GM19239 (cell line): Measurements from ENCODE around the gene SLC24A4.
A peak's percentile ranks its signal among the peaks of the same experiment; 100 is the strongest.
"Not testable (repeated sequence)": the region's sequence is repeated elsewhere in the genome, so short reads cannot be mapped to it uniquely, and the experiment has no call there.

Experiments
- DNase-seq: peaks from one replicate; pipeline ENCODE4 v3.0.0; 2011; ENCODE audit warnings: low spot score; ENCODE audit not compliant: insufficient read length
- FAIRE-seq: peaks from 2 replicates; lab custom pipeline; 2011; peaks lifted over from hg19 to GRCh38; lab: Jason Lieb, UNC

SLC24A4 gene

DNA sequence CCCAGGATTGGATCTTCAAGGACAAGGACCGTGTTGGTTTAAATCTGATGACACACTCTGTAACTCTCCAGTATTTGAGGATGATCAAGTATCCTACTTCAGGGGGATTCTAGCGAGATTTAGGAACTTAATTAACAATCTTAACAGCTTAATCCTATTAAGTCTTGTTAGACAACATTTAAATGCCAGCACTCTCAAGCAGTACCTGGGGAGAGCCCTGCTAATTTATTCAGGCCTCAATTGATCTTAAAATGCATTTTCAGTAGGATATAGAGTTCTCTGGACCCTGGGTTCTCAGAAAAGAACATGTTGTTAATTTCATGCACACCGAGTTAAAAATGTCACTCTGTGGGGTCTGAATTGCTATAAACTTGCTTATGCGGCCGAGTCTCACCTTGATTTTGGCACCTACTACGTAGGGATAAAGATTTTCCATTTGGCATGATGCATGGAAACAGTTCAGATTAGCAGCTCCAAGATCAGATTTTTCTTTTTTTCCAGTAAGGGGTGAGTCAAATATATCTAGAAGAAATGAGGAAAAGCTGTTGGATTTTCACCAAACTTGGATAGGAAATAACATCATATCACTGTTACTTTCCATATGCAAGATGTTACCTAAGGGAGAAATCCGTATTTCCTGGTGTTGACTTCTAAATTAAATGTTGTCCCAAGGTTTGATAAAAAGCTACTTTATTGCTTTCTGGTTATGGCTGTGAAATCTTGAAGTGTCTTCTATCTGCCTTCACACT lies 76.1 kb downstream of the SLC24A4 start:
- FAIRE-seq = no peak
- DNase-seq = no peak

DNA sequence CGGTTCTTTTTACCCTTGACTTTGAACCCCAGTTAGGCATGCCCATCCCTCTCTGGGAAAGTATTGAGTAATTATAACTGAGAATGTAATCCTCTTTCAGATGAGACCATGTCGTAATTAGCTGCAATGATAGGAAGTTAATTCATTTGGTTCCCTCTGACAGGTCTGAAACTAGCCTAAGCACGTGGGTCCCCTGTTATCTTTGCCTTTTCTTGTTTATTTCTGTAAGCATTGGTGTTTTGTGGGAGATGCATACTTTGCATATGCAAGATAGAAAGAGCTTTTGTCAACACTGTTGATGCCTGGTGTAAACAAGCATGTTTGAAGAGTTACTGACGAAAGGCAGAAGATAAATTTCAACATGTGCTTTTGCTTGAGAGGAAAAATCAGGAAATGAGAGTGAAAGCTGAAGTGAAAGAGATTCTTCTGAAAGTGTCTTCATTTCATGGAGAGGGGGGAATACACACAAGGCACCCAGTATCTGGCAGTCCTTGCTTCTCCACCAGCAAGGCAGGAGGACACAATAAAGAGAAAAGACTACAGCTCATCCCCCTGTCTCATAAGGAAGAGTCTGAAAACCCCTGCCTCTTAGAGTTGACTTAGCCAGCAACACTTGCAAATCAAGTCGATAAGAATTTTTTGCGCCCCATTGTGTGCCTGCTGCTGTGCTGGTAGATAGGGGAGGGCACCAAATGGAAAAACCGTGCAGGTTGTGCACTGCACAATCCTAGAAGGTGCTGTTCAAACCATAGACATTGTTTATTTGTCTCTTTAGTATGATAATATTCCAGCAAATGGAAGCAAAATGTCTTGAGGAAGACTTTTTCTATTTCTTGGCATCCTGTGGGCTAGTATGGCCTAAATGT lies 77.8 kb downstream of the SLC24A4 start:
- FAIRE-seq (peak; percentile 94), DNase-seq (peak; percentile 25)

DNA sequence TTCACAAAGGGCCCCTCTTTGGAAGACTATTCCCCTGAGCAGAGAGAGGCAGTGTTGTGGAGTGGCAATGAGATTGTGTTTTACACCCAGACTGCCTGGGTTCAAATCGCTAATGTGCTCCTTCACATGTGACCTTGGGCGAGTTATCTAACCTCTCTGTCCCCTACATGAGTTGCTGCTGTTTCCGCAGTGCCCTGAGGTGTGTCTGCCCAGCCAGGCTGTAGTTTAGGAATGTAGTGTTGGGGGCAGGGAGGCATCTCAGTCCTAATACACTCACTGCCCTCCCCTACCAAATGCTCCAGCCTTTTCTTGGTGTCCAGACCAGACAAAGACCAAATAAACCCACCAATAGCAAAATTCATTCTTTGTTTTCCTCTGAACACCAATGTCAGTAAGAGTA lies 78.6 kb downstream of the SLC24A4 start:
- no peak for FAIRE-seq

DNA sequence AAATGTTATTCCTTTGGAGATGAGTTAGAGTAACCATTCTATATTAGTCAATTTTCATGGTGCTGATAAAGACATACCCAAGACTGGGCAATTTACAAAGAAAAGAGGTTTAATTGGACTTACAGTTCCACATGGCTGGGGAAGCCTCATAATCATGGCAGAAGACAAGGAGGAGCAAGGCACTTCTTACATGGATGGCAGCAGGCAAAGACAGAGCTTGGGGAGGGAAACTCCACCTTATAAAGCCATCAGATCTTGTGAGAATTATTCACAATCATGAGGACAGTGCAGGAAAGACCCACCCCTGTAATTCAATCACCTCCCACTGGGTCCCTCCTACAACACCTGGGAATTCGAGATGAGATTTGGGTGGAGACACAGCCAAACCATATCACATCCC lies 79.5 kb downstream of the SLC24A4 start:
- not testable (repeated sequence) for DNase-seq, FAIRE-seq

More for the DNA sequence above, 78.6 kb downstream of the SLC24A4 start:
- DNase-seq = no peak

DNA sequence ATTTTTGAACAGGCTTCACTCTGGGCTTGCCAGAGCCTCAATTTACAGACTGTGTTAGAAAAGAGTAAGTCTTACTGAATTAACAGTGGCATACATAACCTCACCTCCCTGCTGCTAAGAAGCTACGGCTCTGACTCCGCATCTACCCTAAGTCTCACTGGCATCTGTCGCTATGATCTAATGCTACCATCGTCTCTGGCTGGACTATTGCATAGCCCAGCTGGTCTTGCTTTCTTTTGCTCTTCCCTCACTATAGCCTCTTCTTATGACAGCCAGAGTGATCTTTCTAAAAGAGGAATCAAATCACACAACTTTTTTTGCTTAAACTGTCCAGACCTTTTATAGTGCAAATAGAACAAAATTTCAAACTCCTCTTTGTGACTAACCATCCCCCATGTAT lies 81.1 kb downstream of the SLC24A4 start:
- FAIRE-seq (no peak), DNase-seq (no peak)

DNA sequence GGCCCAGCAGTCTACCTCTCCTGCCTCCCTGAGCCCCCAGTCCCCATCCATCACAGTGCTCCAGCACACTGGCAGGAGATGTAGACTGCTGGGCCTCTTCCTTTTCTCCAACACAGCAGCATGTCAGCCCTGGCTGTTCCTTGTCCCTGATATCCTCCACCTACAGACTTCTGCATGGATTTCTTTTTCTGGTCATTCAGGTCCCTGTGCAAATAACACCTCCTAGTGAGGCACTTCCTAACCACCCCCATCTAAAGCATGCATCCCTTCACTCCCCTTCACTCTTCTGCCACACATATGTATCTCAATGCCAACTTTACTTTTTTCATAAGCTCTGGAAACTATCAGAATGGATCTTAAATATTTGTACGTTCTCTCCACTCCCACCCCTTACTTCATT lies 81.5 kb downstream of the SLC24A4 start:
- no peak for FAIRE-seq
- DNase-seq = no peak

DNA sequence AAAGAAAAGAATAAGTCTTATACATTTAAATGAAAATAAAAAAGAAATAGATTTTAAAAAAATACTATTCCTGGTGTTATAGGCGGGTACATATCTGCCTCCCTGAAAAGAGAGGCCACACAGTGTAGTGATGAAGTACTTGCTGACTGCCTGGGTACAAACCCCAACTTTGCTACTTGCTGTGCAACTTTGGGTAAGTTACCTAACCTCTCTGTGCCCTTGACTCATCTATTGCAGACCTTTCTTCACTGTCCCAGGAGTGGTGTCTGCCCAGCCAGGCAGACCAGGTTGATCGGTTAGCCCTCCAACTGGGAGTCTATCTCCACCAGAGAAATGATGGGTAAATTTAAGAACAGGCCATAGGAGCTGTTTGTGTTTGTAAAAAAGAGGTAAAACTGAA lies 82.0 kb downstream of the SLC24A4 start:
- DNase-seq = no peak
- no peak for FAIRE-seq

DNA sequence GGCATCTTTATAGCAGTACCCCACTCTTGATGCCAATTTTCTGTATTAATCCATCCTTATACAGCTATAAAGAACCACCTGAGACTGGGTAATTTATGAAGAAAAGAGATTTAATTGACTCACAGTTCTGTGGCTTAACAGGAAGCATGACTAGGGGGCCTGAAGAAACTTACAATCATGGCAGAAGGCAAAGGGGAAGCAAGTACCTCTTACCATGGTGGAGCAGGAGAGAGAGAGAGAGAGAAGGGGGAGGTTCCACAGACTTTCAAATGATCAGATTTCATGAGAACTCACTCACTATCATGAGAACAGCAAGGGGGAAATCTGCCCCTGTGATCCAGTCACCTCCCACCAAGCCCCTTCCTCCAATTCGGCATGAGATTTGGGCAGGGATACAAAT lies 84.4 kb downstream of the SLC24A4 start:
- DNase-seq (no peak), FAIRE-seq (no peak)

DNA sequence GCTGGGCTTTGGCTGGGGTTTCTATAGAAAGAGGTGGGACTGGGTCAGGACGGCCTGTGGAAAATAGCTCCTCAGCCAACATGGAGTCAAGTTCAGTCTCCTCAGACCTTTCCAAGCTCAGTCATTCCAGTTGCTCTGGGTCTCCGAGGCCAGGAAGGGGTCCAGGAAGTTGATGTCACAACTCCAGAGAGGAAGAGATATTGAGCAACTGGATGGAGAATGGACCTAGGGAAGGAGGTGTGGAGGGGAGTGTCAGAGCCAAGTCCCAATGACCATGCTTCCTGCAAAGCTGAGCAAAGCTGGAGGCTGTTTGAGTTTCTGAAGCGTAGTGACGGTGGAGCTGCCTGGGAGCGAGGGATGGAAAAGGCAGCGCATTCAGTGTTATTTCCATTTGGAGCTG lies 86.1 kb downstream of the SLC24A4 start:
- FAIRE-seq (no peak), DNase-seq (no peak)

DNA sequence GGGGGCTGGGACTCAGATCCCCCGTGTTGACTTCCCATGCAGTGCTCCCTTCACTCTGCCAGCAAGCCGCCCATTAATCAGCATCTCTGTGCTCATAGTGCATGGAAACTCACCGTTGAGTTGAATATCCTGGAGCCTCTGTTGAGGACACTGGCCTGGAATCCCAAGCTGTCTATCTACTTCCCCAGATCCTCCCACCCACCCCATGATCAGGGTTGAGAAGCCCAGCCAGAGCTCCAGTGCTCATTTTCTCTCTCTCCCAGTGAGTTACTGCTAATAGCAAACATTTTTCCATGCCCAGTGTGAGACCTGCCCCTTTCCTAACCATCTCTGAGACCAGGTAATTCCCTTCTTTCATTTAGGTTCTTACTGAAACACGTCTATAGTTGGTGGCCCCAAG lies 88.2 kb downstream of the SLC24A4 start:
- FAIRE-seq = no peak
- DNase-seq = no peak

DNA sequence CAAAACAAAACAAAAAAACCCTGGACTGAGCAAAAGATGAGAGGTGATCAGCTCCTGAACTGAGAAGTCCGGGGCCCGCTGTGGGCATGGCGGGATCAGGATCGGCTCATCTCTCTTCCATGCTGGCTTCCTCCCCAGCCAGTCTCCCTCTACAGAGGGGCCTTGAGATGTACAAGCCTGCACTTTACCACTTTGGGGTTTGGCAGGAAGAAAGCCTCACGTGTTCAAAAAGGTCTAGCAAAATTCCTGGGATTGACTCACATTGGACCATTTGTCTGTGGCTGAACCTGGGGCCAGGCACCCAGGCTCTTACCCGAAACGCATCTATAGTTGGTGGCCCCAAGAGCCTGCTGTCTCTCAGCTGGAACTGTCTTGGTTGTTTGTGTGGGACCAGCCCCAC lies 89.0 kb downstream of the SLC24A4 start:
- DNase-seq (no peak), FAIRE-seq (no peak)

DNA sequence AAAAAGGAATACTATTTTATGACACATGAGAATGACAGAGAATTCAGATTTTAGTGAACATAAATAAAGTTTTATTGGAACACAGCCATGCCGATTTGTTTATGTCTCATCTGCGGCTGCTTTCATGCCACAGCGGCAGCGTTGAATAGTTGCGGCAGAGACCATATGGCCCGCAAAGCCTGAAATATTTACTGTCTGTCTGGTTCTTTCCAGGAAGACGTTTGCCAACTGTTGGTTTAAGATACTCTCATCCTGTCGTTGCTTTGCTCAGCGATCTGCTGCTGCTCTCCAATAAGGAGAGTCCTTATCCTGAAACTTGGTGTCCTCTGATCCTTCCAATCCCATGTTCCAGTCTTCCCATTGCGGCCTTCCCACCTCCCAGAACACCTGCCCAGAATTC lies 89.9 kb downstream of the SLC24A4 start:
- FAIRE-seq (no peak), DNase-seq (no peak)

DNA sequence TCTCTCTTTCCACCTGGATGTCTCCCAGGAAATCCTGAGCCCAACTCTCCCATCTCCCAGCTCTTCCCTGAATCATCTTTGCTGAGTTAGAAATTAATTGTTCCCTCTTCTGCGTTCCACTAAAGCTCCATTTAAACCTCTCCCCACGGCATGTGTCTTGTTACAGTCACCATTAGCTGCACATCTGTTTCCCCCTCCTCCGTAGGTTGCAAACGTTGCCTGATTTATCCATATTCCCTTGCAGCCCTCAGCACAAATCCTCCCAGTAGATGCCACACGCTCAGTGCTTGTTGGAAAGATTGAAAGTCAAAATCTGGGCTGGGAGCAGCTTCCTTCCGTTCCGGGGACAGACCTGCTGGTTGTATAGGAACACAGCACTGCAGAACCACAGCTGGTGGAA lies 90.4 kb downstream of the SLC24A4 start:
- no peak for FAIRE-seq

DNA sequence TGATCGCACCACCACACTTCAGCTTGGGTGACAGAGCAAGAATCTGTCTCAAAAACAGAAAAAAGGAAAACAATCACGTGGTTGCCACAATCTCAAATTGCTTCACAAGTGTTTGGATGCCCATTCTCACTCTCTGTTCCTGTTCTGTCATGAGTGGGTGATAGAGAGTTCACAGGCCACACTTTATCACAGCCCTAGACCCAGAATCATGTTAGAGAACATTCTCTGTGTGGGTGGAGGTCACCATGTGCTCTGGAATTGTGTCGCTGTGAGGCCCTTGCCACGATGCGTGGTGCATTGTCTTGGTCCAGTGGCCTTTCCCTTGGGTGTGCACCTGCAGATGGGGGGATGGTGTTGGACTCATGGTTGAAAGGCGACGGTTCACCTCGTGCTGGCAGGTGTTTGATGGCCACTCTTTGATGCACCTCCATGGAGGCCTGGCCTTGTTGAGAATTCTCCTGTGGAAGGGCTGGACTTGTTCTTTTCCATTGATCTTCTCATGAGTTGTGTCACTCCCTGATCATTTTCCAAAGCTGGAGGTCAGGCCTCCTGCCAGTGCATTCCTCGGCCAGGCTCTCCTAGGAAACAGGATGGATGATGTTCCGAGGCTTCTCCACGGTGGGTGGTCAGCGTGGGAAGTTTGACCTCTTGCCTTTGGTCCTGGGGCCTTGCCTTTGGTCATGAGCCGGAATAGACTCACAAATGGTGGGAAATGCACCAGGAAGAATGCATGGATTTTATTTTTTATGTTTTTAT lies 91.9 kb downstream of the SLC24A4 start:
- FAIRE-seq (no peak), DNase-seq (no peak)

More for the DNA sequence above, 90.4 kb downstream of the SLC24A4 start:
- DNase-seq = no peak

DNA sequence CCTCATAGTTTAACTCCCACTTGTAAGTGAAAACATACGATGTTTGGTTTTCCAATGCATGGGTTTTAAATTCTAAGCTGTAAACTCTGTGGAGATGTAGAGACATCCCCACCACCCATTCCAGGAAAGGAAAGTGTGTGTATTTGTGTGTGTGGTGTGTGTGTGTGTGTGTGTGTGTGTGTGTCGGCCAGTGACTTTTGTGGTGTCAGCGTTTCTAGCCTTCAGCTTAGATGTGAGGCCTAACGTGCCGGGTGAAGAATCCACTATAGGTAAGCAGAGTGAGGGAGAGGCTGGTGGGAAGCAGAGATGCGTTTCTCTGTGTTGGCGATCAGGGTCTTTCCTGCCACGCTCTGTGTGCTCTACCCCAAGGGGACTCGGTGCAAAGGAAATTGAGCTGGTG lies 93.0 kb downstream of the SLC24A4 start:
- FAIRE-seq = no peak

DNA sequence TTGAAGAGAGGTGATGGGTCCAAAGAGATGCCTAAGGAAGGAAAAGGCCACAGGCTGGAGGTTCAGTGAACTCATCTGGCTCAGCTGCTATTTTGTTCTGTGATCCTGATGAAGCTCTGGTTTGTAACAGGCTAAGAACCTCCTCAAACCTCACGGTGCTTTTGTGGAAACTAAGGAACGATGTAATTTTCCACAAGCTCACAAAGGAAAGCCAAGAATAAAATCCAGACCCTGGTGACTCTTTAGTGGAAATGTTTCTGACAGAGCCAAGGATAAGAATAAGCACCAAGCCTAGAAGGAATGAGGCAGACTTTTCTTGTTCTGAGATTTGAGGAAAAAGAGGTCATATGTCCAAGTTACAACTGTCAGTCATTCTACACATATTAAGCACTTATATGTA lies 93.6 kb downstream of the SLC24A4 start:
- no peak for DNase-seq
- FAIRE-seq = no peak

More for the DNA sequence above, 93.0 kb downstream of the SLC24A4 start:
- DNase-seq = no peak

DNA sequence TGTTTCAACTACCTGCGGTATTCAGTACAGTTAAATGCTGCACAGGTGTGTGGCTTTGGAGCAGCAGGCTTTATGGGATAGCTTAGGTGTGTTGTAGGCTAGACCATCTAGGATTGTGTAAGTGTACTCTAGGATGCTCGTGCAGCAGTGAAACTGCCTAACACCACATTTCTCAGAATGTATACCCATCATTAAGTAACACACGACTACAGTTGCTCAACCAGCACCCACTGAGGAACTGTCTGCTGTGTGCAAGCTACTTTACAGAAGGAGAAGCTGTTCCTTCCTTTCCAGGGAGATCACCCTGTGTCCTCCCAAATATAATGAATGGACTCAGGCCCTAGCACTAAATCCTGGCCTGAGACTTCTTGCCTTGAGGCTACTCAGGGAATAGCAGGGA lies 94.8 kb downstream of the SLC24A4 start:
- no peak for DNase-seq
- FAIRE-seq = no peak

DNA sequence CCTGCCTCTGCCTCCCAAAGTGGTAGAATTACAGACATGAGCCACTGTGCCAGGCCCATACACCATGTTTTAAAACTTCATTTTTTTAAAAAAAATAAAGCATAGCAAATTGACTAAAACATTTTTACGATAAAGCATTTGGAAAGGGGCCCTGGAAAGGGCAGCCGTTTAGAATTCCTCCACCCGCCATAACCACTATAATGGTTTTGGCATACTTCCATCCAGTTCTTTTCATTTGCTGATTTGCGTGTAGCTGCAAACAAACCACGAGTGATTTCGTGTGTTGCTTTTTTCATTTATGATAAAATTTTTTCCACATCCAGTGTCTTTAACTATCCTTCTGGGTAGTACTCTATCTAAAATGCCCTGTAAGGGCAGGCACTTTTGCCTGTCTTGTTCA lies 98.8 kb downstream of the SLC24A4 start:
- FAIRE-seq (no peak), DNase-seq (no peak)

DNA sequence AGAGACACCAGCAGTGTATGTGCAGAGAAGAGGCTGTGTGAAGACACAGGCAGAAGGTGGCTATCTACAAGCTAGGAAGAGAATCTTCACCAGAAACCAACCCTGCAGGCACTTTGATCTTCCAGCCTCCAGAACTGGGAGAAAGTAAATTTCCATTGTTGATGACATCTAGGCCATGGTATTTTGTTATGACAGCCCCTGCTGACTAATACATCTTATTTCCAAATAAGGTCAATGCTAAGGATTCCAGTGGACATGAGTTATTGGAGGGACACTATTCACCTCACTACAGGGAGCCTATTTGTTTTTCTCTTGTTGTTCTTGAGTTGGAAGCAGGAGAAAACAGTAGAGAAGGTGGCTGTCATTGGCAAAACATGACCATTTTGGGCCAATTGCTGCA lies 102.1 kb downstream of the SLC24A4 start:
- DNase-seq (no peak), FAIRE-seq (no peak)

DNA sequence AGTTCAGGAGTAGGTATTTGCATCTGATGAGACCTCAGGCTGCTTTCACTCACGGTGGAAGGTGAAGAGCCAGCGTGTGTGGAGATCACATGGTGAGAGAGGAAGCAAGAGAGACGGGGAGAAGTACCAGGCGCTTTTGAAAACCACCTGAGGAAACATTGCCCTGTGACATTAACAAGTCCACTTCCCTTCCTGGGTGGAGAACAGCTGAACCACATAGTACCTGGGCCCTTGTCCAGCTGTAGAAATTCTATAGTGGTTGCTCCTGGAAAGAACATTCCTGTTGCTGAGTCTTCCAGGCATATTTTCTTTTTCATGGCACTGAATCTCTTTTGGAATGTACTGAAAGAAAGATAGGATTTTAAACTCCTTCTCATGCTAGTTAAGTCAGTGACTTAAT lies 103.3 kb downstream of the SLC24A4 start:
- DNase-seq = no peak
- FAIRE-seq = no peak

DNA sequence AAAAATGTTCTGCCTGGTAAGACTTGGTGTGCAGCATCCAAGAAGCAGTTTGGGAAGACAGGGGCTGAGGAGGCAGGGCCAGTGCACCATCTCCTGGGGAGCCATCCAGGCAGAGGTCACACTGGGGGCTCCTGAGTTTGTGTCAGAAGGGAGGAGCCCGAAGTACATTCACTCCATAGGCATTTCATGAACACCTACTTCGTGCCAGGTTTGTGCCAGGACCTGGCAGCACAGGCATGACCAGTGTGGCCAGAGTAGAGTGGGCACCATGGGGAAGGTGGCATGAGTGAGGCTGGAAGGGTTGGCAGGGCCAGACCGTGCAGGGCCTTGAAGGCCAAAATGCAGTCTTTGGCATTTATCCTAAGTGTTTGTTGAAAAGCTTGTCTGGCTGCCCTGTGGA lies 104.1 kb downstream of the SLC24A4 start:
- FAIRE-seq = no peak
- no peak for DNase-seq
